Vagina (tissue), 2 donors: Measurements from ENCODE around the gene ACOX1.

ENCODE experiments used
- CTCF ChIP-seq, 3 experiments: fragments of 450-650 bp in 2 of 3; fragments of 200-600 bp in 1 of 3; sonication (generic) in 1 of 3; IDR thresholded peaks; one replicate each; pipeline ENCODE4 v1.5.1; 2017 to 2019; ENCODE audit warnings: antibody characterized with exemption in 3 of 3, mild to moderate bottlenecking in 2 of 3, moderate library complexity in 2 of 3
- POLR2A ChIP-seq, 2 donors: fragments of 450-650 bp; IDR thresholded peaks; one replicate each; pipeline ENCODE4 v1.6.1; 2017; ENCODE audit warnings: antibody characterized with exemption in 2 of 2, mild to moderate bottlenecking in 2 of 2, moderate library complexity in 2 of 2

GRCh38 chr17:75932852-75933251, 46.1 kb downstream of the ACOX1 start:
- TF ChIP-seq CTCF (IDR thresholded peaks at IDR 0.05): no peak
- TF ChIP-seq POLR2A (IDR thresholded peaks at IDR 0.05): no peak
